Esophagus squamous epithelium (tissue), 5 donors: ENCODE measurements around the gene NFIC. TPM values are rescaled to one million over a fixed set of nuclear protein-coding genes. Genes with fewer than 3 reads are reported as not detected.
"Not testable (repeated sequence)": the region's sequence is repeated elsewhere in the genome, so short reads cannot be mapped to it uniquely, and the experiment has no call there.

Experiments used
- DNase-seq: peaks from one replicate; lab custom pipeline; 2025; lab: John Stamatoyannopoulos, UW
- H3K27ac ChIP-seq, 4 donors: fragments of 200-600 bp; sonication (generic); one replicate each; pipeline ENCODE4 v1.5.1; 2016 to 2019; ENCODE audit warnings: mild to moderate bottlenecking in 1 of 4
- H3K27me3 ChIP-seq, 4 donors: fragments of 200-600 bp; sonication (generic); 1 replicate in 3 of 4; 2 replicates in 1 of 4; pipeline versions ENCODE4 v1.5.1 to v1.6.0; 2017 to 2021; ENCODE audit warnings: antibody characterized with exemption in 1 of 4
- H3K36me3 ChIP-seq, 3 donors: fragments of 200-600 bp; sonication (generic); one replicate each; pipeline ENCODE4 v1.5.1; 2016 to 2019
- H3K4me1 ChIP-seq, 3 donors: fragments of 200-600 bp; sonication (generic); one replicate each; pipeline ENCODE4 v1.5.1; 2017 to 2019
- H3K4me3 ChIP-seq, 4 donors: fragments of 200-600 bp; sonication (generic); 1 replicate in 3 of 4; 2 replicates in 1 of 4; pipeline ENCODE4 v1.5.1; 2016 to 2019; ENCODE audit warnings: mild to moderate bottlenecking in 2 of 4, moderate library complexity in 1 of 4
- H3K9me3 ChIP-seq, 3 donors: fragments of 200-600 bp; sonication (generic); one replicate each; pipeline ENCODE4 v1.5.1; 2016 to 2019
- CTCF ChIP-seq, 6 experiments: fragments of 450-650 bp in 4 of 6; fragments of 200-600 bp in 2 of 6; sonication (generic) in 2 of 6; IDR thresholded peaks; one replicate each; pipeline ENCODE4 v1.5.1; 2016 to 2019; ENCODE audit warnings: antibody characterized with exemption in 6 of 6, mild to moderate bottlenecking in 4 of 6, moderate library complexity in 4 of 6
- POLR2A ChIP-seq, 4 donors: fragments of 450-650 bp; IDR thresholded peaks; one replicate each; pipeline ENCODE4 v1.6.1; 2017; ENCODE audit warnings: antibody characterized with exemption in 4 of 4, mild to moderate bottlenecking in 4 of 4, moderate library complexity in 3 of 4
- WGBS, 2 donors: methylation state at CpG; one replicate each; pipeline ENCODE4 v1.1.5; 2018; 5-methylcytosine and 5-hydroxymethylcytosine counted together
- intact Hi-C: fragments of 100-400 bp; cut with DNase I; formaldehyde crosslinking; loops from one replicate; pipeline ENCODE4 v1.15.0; 2022
- total RNA-seq, 4 donors: library from RNA; depleted of rRNA; stranded (reverse); fragments of >200 nt; gene quantifications; one replicate each; pipeline ENCODE4 v1.1.0, GENCODE V29; 2016
- donor health status: DM: yes; HTN: yes; CAD: no.

NFIC gene
- total RNA-seq, 4 donors from 2014 or later: 40.8 to 80.9 (median 61.0) TPM

- H3K36me3 ChIP-seq: peaks cover 0 to 57% (median 0%) of the 10 kb centered on the region in 3 donors
- peak overlapping the region; percentile 82 to 90 (median 90) for H3K27ac ChIP-seq
- 48 to 58% methylated on average over 20 to 23 of the region's 42 CpGs for WGBS, 2 donors
- intact Hi-C loops: no loop called here
- TF ChIP-seq CTCF (IDR thresholded peaks at IDR 0.05): peak in 4 of 6 experiments; percentile 9 to 26 (median 12)
- TF ChIP-seq POLR2A (IDR thresholded peaks at IDR 0.05): no peak
- no peak for DNase-seq
- H3K9me3 ChIP-seq: no peaks in the 10 kb centered on the region
- H3K4me3 ChIP-seq: peak overlapping the region in 2 of 4 donors; percentile 17 to 45
- no peaks in the 10 kb centered on the region for H3K27me3 ChIP-seq
- peaks cover 61 to 83% (median 71%) of the 10 kb centered on the region in 3 donors for H3K4me1 ChIP-seq
These were observed 21.5 kb downstream of the NFIC start for GRCh38 chr19:3387645-3388589.

GRCh38 chr19:3389446-3389778 lies 23.0 kb downstream of the NFIC start:
- Histone ChIP-seq H3K9me3 (no peaks in the 10 kb centered on the region), H3K4me1 (peaks cover 46 to 68% (median 57%) of the 10 kb centered on the region in 3 donors), H3K4me3 (no peak overlapping the region), H3K36me3 (peaks cover 0 to 57% (median 0%) of the 10 kb centered on the region in 3 donors), H3K27ac (peak overlapping the region; percentile 82 to 90 (median 90)), H3K27me3 (no peaks in the 10 kb centered on the region)
- no peak for TF ChIP-seq POLR2A (IDR thresholded peaks at IDR 0.05)
- TF ChIP-seq CTCF (IDR thresholded peaks at IDR 0.05): no peak
- intact Hi-C loops: no loop called here
- DNase-seq: no peak
- 61 to 79% methylated on average over 6 to 7 of the region's 9 CpGs for WGBS, 2 donors

- TF ChIP-seq CTCF (IDR thresholded peaks at IDR 0.05) (no peak), POLR2A (IDR thresholded peaks at IDR 0.05) (no peak)
- peak overlapping the region in 1 of 4 donors; percentile 28 for H3K4me3 ChIP-seq
- no peak for DNase-seq
- H3K27ac ChIP-seq: peak overlapping the region; percentile 82 to 90 (median 90)
- H3K36me3 ChIP-seq: peaks cover 0 to 62% (median 0%) of the 10 kb centered on the region in 3 donors
- H3K9me3 ChIP-seq: no peaks in the 10 kb centered on the region
- 48 to 68% methylated on average over 10 to 14 of the region's 17 CpGs for WGBS, 2 donors
- peaks cover 41 to 63% (median 51%) of the 10 kb centered on the region in 3 donors for H3K4me1 ChIP-seq
- intact Hi-C loops: no loop called here
- H3K27me3 ChIP-seq: no peaks in the 10 kb centered on the region
These were observed 23.5 kb downstream of the NFIC start for GRCh38 chr19:3389876-3390371.

GRCh38 chr19:3391911-3392310 lies 25.5 kb downstream of the NFIC start:
- not testable (repeated sequence) for DNase-seq
- WGBS, 2 donors: 81 to 84% methylated on average over 6 to 8 of the region's 9 CpGs
- peaks cover 0 to 72% (median 0%) of the 10 kb centered on the region in 3 donors for H3K36me3 ChIP-seq

GRCh38 chr19:3392480-3392879 lies 26.1 kb downstream of the NFIC start:
- TF ChIP-seq CTCF (IDR thresholded peaks at IDR 0.05) (no peak), POLR2A (IDR thresholded peaks at IDR 0.05) (no peak)
- Histone ChIP-seq H3K36me3 (peaks cover 0 to 72% (median 0%) of the 10 kb centered on the region in 3 donors), H3K9me3 (no peaks in the 10 kb centered on the region), H3K27ac (peak overlapping the region in 3 of 4 donors; percentile 22 to 52 (median 44)), H3K4me1 (peaks cover 33 to 55% (median 38%) of the 10 kb centered on the region in 3 donors), H3K27me3 (no peaks in the 10 kb centered on the region), H3K4me3 (no peak overlapping the region)
- WGBS, 2 donors: 57 to 70% methylated on average over 5 to 7 of the region's 11 CpGs
- DNase-seq: no peak
- intact Hi-C loops: no loop called here

More at GRCh38 chr19:3391911-3392310, 25.5 kb downstream of the NFIC start:
- H3K27ac ChIP-seq: peak overlapping the region in 1 of 4 donors; percentile 44
- H3K27me3 ChIP-seq, H3K9me3 ChIP-seq, H3K4me3 ChIP-seq, intact Hi-C loops: not testable (repeated sequence)
- peaks cover 33 to 55% (median 38%) of the 10 kb centered on the region in 3 donors for H3K4me1 ChIP-seq
